Measurements from ENCODE around the gene CCDC28B. TPM values are rescaled to one million over a fixed set of nuclear protein-coding genes. Genes with fewer than 3 reads are reported as not detected.

CCDC28B gene
- total RNA-seq, 2 experiments from 2014 or later = 33.4 to 36.6 TPM

DNA sequence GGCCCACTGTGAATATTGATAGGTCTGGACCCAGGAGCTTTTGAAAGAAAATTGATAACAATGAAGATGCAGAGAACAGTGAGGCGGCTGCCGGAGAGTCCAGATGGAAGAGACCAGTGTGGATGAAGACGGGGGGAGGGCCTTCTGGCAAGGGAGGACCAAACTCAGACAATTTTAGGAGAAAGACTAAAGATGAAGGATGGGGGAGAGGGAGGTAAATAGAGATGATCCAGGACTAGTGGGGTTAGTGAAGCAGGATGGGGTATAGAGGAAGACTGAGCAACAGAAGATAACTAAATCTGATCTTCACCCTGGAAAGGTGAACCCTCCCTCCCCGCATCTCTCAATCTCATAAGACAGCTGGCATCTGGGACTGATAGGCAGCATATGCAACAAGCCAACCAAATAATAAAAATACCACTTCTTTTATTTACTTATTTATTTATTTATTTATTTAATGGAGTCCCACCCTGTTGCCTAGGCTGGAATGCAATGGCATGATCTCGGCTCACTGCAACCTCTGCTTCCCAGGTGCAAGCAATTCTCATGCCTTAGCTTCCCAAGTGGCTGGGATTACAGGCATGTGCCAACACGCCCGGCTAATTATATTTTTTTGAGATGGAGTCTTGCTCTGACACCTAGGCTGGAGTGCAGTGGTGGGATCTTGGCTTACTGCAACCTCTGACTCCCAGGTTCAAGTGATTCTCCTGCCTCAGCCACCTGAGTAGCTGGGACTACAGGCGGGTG, 32.3 kb downstream of the CCDC28B start:
- Mint-ChIP-seq H3K27ac (no peak overlapping the region), H3K27me3 (no peaks in the 10 kb centered on the region), H3K36me3 (ENCODE audit: low read depth) (peaks cover 14% of the 10 kb centered on the region), H3K9me3 (no peaks in the 10 kb centered on the region), H3K4me1 (peaks cover 3% of the 10 kb centered on the region), H3K4me3 (no peak overlapping the region)
- ChIA-PET CTCF (interaction anchor here (0.8 to 1.4 kb wide), 2 partner anchors 12 to 17 kb away, joined by 3 to 4 read pairs; no protein-coding TSS in a partner anchor), POLR2A (no interaction called here)
- DNase-seq = no peak

DNA sequence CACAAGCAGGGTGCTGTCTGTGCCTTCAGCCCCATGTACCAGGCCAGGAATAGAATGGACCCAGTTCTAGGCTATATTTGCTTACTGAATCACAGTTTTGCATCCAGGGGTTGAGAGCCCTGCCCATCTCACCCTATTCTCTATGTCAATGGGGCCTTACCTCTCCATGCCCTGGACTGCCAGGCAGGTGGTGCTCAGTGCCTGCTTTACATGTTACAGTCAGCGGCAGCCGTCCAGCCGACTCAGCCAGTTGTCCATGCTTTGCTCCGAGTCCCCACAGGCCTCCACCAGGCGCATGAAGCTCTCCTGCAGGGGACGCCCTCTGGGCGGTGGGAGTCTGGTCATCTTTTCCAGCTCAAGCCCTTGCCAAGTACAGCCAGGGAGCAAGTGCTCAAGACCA, 34.4 kb downstream of the CCDC28B start:
- Mint-ChIP-seq H3K27me3 (no peaks in the 10 kb centered on the region), H3K36me3 (ENCODE audit: low read depth) (no peaks in the 10 kb centered on the region), H3K4me3 (no peak overlapping the region), H3K4me1 (peaks cover 8% of the 10 kb centered on the region), H3K9me3 (no peaks in the 10 kb centered on the region), H3K27ac (peak overlapping the region; percentile 54)
- no peak for DNase-seq
- ChIA-PET POLR2A (no interaction called here), CTCF (interaction anchor here (0.6 to 2.1 kb wide), 7 partner anchors 14 to 79 kb away, joined by 3 to 9 read pairs (median 4); partner anchors contain the start of gene LCK)

DNA sequence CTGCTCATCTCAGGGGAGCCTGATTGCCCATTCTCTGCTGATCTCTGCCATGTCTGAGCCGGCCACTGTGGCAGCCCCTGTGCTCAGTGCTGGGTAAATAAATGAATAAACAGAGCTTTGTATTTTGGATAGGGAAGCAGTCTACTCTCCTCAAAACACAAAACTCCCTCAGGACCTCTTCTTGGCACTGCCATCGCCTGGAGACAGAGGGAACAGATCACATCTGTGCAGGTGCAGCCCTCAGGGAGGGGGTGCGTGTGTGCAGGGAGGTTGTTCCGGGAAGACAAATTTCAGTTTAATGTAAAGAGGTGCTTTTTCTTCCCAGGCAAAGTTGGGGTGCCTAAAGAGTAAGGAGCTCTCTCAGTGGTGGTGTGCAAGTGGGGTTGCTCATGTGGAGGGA, 38.9 kb downstream of the CCDC28B start:
- Mint-ChIP-seq H3K36me3 (ENCODE audit: low read depth) (no peaks in the 10 kb centered on the region), H3K4me1 (peaks cover 35% of the 10 kb centered on the region), H3K27ac (no peak overlapping the region), H3K27me3 (no peaks in the 10 kb centered on the region), H3K9me3 (no peaks in the 10 kb centered on the region), H3K4me3 (peak overlapping the region; percentile 32)
- ChIA-PET POLR2A (interaction anchor here (0.6 kb wide), 1 partner anchor 10 kb away, joined by 3 read pairs; no protein-coding TSS in a partner anchor), CTCF (interaction anchor here (0.6 to 3.4 kb wide), 7 partner anchors 9 to 133 kb away, joined by 3 to 29 read pairs (median 4); partner anchors contain the start of genes FAM167B and HDAC1)
- no peak for DNase-seq

DNA sequence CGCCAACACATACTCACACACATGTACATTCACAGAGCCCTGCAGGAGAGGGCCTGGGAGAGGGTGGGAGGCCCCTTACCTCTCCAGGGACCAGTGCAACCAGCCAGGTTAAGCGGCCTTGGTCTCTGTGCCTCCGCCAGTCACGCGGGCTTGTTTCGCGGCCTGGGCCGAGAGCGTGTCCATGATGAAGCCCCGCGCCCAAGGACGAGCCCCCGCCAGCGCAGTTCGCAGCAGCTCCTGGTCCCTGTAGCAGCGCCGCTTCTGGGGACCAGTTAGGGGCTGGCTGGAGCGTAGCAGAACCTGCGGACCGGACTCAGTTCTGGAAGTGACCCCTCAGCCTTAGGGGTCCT, 39.4 kb downstream of the CCDC28B start:
- Mint-ChIP-seq H3K4me3 (peak overlapping the region; percentile 78), H3K9me3 (no peaks in the 10 kb centered on the region), H3K36me3 (ENCODE audit: low read depth) (no peaks in the 10 kb centered on the region), H3K27me3 (no peaks in the 10 kb centered on the region), H3K27ac (no peak overlapping the region), H3K4me1 (peaks cover 35% of the 10 kb centered on the region)
- ChIA-PET POLR2A (interaction anchor here (1.2 kb wide), 1 partner anchor 10 kb away, joined by 5 read pairs; no protein-coding TSS in a partner anchor), CTCF (interaction anchor here (1.4 to 3.4 kb wide), 7 partner anchors 9 to 132 kb away, joined by 3 to 29 read pairs (median 5); partner anchors contain the start of genes FAM167B and HDAC1)
- DNase-seq = no peak

DNA sequence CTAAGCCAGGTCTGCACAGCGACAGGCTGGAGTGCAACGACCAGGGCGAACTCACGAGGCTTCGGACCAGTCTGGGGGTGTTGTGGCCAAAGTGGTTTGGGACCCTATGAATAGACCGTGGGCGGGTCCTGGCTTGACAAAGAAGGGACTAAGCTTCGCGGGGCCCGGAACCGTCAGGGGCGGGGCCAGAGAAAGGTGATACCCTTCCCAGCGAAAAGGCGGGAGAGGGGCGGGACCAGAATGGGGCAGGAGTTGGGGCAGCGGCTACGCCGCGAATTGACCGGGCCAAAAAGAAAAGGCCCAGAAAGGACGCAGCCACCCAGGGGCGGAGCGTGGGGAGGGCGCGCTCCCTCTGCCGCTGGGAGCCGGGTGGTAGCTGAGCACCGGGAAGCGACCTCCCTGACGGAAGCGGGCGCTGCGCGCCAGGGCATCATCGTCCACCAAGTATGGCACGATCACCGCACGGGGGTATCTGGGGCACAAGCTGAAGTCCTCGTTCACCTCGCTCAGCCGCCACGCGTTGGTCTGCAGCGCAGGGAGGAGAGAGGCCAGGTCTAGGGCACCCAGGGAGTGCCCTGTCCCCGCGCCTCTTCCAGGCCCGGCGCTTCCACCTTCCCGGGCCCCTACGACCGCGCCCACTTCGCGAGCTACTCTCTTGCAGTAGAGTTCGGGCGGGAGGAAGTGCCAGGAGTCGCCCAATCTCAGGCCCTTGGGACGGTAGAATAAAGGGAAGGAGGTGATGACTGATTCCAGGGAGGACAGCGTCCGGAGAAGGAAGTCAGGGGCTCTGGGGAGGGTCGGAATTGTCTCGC, 40.0 kb downstream of the CCDC28B start:
- Mint-ChIP-seq H3K4me1 (peaks cover 35% of the 10 kb centered on the region), H3K27ac (peak overlapping the region; percentile 57)

DNA sequence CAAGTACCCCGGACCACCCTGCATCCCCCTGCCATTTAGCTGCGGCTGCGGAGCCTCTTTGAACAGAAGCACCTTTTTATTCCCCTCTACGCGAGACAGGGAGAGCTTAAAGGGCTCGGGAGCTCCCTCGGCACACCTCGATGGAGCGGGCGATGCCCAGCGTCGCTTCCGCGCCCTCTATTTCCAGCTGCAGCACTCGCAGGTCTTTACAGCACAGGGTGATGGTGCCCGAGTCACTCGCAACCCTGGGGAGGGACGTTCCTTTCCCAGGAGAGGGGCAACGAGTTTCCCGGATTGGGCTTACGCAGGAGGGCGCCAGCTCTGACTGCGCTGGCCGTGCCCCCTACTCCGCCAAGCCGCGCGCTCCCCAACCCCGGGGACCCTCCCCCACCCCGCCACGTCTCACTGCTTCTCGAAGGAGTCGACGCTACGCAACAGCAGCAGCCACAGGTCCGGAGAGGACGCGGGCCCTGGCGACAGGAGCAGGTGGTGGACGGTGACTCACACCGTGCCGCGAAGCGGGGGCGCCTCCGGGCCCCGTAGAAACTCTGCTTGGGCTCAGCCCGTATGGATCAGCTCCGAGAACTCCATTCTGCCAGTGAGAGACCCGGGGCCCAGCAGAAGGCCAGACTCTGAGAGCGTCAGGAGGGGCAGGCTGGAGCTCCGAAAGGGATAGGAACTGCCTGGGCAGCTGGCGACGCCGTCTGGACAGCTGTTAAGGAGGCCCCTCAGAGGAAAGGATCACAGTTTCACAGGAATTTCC, 40.8 kb downstream of the CCDC28B start:
- Mint-ChIP-seq H3K9me3 (no peaks in the 10 kb centered on the region), H3K36me3 (ENCODE audit: low read depth) (no peaks in the 10 kb centered on the region), H3K27ac (peak overlapping the region; percentile 57), H3K4me3 (peak overlapping the region; percentile 78), H3K27me3 (no peaks in the 10 kb centered on the region), H3K4me1 (peaks cover 38% of the 10 kb centered on the region)
- peak; percentile 33 for DNase-seq
- CTCF ChIA-PET = interaction anchor here (0.6 to 3.4 kb wide), 12 partner anchors 7 to 131 kb away, joined by 3 to 29 read pairs (median 4); partner anchors contain the start of genes FAM167B, HDAC1 and LCK
- POLR2A ChIA-PET = interaction anchor here (0.8 to 1.2 kb wide), 2 partner anchors 8 to 13 kb away, joined by 3 to 5 read pairs; no protein-coding TSS in a partner anchor

More for the DNA sequence above, 40.0 kb downstream of the CCDC28B start:
- peak; percentile 53 for DNase-seq
- ChIA-PET POLR2A (interaction anchor here (0.6 to 1.2 kb wide), 3 partner anchors 9 to 159 kb away, joined by 3 to 5 read pairs (median 3); no protein-coding TSS in a partner anchor), CTCF (interaction anchor here (0.9 to 3.4 kb wide), 11 partner anchors 8 to 132 kb away, joined by 3 to 29 read pairs (median 4); partner anchors contain the start of genes FAM167B, HDAC1 and LCK)
- H3K36me3 Mint-ChIP-seq (ENCODE audit: low read depth) = no peaks in the 10 kb centered on the region
- no peaks in the 10 kb centered on the region for H3K27me3 Mint-ChIP-seq
- H3K4me3 Mint-ChIP-seq = peak overlapping the region; percentile 78
- H3K9me3 Mint-ChIP-seq = no peaks in the 10 kb centered on the region

DNA sequence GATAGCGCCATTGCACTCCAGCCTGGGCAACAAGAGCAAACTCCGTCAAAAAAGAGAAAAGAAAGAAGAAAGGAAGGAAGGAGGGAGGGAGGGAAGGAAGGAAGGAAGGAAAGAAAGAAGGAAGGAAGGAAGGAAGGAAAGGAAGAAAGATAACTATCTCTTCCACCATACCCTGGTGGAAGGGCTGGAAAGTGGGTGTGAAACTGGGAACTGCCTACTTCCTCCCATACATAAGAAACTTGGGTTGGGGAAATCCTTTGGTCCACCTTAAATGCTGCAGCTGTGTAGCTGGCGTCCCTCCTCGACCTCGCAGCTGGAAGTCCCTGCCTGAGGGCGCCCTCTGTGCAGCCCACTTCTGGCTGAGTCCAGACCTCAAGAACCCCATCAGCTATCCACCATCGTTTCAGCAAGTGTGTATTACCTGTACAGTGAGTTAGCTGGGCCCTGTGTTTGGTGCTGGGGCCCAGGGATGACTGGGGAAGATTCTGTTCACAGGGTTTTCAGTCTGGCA, 42.0 kb downstream of the CCDC28B start:
- ChIA-PET POLR2A (no interaction called here), CTCF (interaction anchor here (0.7 to 1.7 kb wide), 5 partner anchors 10 to 90 kb away, joined by 3 to 7 read pairs (median 5); no protein-coding TSS in a partner anchor)
- DNase-seq = no peak
- Mint-ChIP-seq H3K9me3 (no peaks in the 10 kb centered on the region), H3K27ac (no peak overlapping the region), H3K27me3 (no peaks in the 10 kb centered on the region), H3K36me3 (ENCODE audit: low read depth) (no peaks in the 10 kb centered on the region), H3K4me1 (peaks cover 50% of the 10 kb centered on the region), H3K4me3 (no peak overlapping the region)

DNA sequence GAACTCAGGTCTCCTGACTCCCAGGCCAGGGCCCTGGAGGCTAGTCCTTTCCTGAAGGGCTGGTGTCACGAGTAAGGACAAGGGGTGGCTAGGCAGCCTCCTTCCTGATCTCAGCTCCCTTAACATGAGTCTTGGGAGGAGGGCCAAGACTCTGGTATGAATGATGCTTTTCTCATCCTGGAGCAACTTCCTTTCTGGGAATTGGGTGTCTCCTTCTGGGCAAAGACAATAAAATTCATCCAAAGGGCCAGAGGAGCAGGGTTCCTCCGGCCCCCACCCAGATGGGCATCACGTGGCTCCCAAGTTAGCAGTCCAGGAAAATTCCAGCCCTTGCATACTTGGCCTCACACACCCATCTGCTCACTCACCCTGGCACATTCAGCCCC, 46.5 kb downstream of the CCDC28B start, which contains the start of gene FAM167B:
FAM167B (plus strand) TSS at position 335 of the 386 bp plus-strand sequence. CDS start 200 bp downstream, outside the sequence.
- H3K4me1 Mint-ChIP-seq = peaks cover 57% of the 10 kb centered on the region
- CTCF ChIA-PET = interaction anchor here (0.8 to 4.7 kb wide), 6 partner anchors 7 to 96 kb away, joined by 3 to 52 read pairs (median 3); no protein-coding TSS in a partner anchor
- peak within 1 kb of the TSS; percentile 87 for H3K27ac Mint-ChIP-seq
- H3K27me3 Mint-ChIP-seq = no peaks in the 10 kb centered on the region
- H3K36me3 Mint-ChIP-seq (ENCODE audit: low read depth) = peaks cover 11% of the 10 kb centered on the region
- H3K9me3 Mint-ChIP-seq = no peaks in the 10 kb centered on the region
- no peak for DNase-seq
- peak within 1 kb of the TSS; percentile 59 for H3K4me3 Mint-ChIP-seq
- POLR2A ChIA-PET = no interaction called here

DNA sequence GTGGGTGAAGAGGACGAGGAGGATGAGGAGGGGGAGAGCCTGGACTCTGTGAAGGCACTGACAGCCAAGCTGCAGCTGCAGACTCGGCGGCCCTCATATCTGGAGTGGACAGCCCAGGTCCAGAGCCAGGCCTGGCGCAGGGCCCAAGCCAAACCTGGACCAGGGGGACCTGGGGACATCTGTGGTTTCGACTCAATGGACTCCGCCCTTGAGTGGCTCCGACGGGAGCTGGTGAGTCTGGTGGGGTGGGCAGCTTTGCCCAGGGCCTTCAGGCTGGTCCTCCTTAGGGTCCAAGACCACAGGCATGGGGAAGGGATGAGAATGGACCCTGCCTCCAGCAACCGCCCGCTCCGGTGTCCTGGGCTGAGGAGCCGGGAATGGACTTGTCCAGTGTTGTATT, 47.1 kb downstream of the CCDC28B start:
- DNase-seq = no peak
- no peaks in the 10 kb centered on the region for H3K9me3 Mint-ChIP-seq
- H3K4me3 Mint-ChIP-seq = no peak overlapping the region
- H3K36me3 Mint-ChIP-seq (ENCODE audit: low read depth) = peaks cover 16% of the 10 kb centered on the region
- peaks cover 51% of the 10 kb centered on the region for H3K4me1 Mint-ChIP-seq
- CTCF ChIA-PET = interaction anchor here (0.6 to 4.7 kb wide), 23 partner anchors 8 to 575 kb away, joined by 3 to 52 read pairs (median 5); partner anchors contain the start of genes CCDC28B and KPNA6
- no peaks in the 10 kb centered on the region for H3K27me3 Mint-ChIP-seq
- peak overlapping the region; percentile 87 for H3K27ac Mint-ChIP-seq
- POLR2A ChIA-PET = no interaction called here

DNA sequence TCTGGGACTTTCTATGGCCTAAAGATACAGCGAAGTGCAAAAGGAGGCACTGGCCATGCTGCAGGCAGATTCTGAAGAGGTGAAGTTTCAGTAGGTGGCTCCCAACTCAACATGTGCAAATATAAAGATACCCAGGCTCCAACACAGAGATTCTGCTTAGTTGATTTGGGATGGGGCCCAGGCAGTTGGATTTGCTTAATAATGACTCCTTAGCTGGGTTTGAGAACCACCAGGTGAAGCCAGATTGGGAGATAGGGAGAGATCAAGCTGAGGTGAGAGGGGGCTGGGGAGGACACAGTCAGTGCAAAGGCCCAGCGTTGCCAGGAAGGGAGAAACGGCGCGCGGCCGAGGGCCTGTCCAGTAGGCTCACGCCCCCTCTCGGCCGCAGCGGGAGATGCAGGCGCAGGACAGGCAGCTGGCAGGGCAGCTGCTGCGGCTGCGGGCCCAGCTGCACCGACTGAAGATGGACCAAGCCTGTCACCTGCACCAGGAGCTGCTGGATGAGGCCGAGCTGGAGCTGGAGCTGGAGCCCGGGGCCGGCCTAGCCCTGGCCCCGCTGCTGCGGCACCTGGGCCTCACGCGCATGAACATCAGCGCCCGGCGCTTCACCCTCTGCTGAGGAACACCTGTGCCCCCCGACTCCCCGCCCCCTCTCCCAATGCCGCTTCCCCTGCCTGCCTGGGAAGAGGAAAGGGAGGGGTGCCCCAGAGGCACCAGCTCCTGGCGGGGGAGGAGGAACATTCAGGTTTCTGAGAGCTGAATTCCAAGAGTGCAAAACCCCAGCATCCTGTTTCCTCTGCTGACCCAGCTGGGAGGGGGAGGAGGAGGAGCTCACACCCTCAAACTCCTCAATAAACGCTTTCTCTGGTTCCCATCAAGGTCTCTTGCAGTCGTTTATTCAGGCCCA, 47.8 kb downstream of the CCDC28B start:
- Mint-ChIP-seq H3K9me3 (no peaks in the 10 kb centered on the region), H3K36me3 (ENCODE audit: low read depth) (peaks cover 24% of the 10 kb centered on the region), H3K4me3 (peak overlapping the region; percentile 59), H3K4me1 (peaks cover 47% of the 10 kb centered on the region), H3K27me3 (no peaks in the 10 kb centered on the region), H3K27ac (peak overlapping the region; percentile 96)
- DNase-seq = peak; percentile 78
- ChIA-PET POLR2A (interaction anchor here (0.6 to 1.2 kb wide), 5 partner anchors 33 to 576 kb away, joined by 3 to 5 read pairs (median 3); partner anchors contain the start of genes HDAC1 and MARCKSL1), CTCF (interaction anchor here (0.6 to 4.7 kb wide), 39 partner anchors 9 to 574 kb away, joined by 3 to 52 read pairs (median 4); partner anchors contain the start of genes CCDC28B, FAM229A, KPNA6 and TSSK3)
